GM12878 (cell line): Measurements from ENCODE around the gene ADGRL3. TPM values are rescaled to one million over a fixed set of nuclear protein-coding genes. Genes with fewer than 3 reads are reported as not detected.

ENCODE experiments used
- ATAC-seq: fragments of 200-7000 bp; cut with Tn5 transposase; 3 replicates; pipeline ENCODE4 v1.9.1; 2020; ENCODE audit warnings: mild to moderate bottlenecking, moderate library complexity
- BruUV-seq: library from RNA; stranded (reverse); fragments of 400-500 nt; replicated peaks from 2 replicates; lab custom pipeline; 2021; lab: Mats Ljungman, UMichigan
- CTCF ChIA-PET: fragments of 300-600 bp; sonication (Branson Sonifier 250); formaldehyde crosslinking; extraction: SDS; loops from one replicate; lab custom pipeline; 2021; ENCODE audit warnings: inconsistent platforms; lab: Yijun Ruan, JAX
- POLR2A ChIA-PET: fragments of 350-600 bp; formaldehyde crosslinking; extraction: SDS; loops from one replicate; lab custom pipeline; 2021; ENCODE audit warnings: inconsistent platforms; lab: Charles Lee
- RAD21 ChIA-PET: fragments of 300-600 bp; sonication (Branson Sonifier 250); formaldehyde crosslinking; loops from one replicate; lab custom pipeline; 2023; ENCODE audit warnings: antibody characterized with exemption; ENCODE audit not compliant: unreplicated experiment; lab: Charles Lee
- SMC1A ChIA-PET: fragments of 300-600 bp; sonication (Branson Sonifier 250); formaldehyde crosslinking; loops from one replicate; lab custom pipeline; 2023; ENCODE audit not compliant: unreplicated experiment, uncharacterized antibody; lab: Charles Lee
- DNase-seq: peaks from one replicate; pipeline ENCODE4 v3.0.0-alpha.2; 2011; ENCODE audit warnings: low read depth, low spot score
- FAIRE-seq: peaks from 3 replicates; lab custom pipeline; 2011; peaks lifted over from hg19 to GRCh38; lab: Jason Lieb, UNC
- H2AFZ ChIP-seq: 2 replicates; pipeline ENCODE4 v1.6.0; 2011; ENCODE audit warnings: low read depth, low read length, control low read depth; ENCODE audit not compliant: control insufficient read depth
- H3K27ac ChIP-seq: 2 replicates; pipeline ENCODE4 v1.5.1; 2011; ENCODE audit warnings: control low read depth; ENCODE audit not compliant: control insufficient read depth, insufficient read depth
- H3K27me3 ChIP-seq, 2 experiments: replicated peaks in 1 of 2; 2 replicates each; pipeline versions ENCODE4 v1.6.0 to v1.6.1; 2011; ENCODE audit warnings: low read length in 1 of 2; ENCODE audit not compliant: control insufficient read depth in 2 of 2, insufficient read depth in 2 of 2
- H3K36me3 ChIP-seq, 2 experiments: 2 replicates each; pipeline ENCODE4 v1.5.1; 2011; ENCODE audit warnings: low read length in 1 of 2; ENCODE audit not compliant: control insufficient read depth in 2 of 2, insufficient read depth in 2 of 2
- H3K4me1 ChIP-seq: 2 replicates; pipeline ENCODE4 v1.6.1; 2011; ENCODE audit warnings: mild to moderate bottlenecking, low read length, moderate library complexity, mixed read lengths; ENCODE audit not compliant: control insufficient read depth, insufficient read depth
- H3K4me2 ChIP-seq: 2 replicates; pipeline ENCODE4 v1.6.0; 2011; ENCODE audit warnings: control low read depth; ENCODE audit not compliant: control insufficient read depth, insufficient read depth
- H3K4me3 ChIP-seq: fragments of 200-600 bp; sonication (generic); 2 replicates; pipeline ENCODE4 v1.5.1; 2016
- H3K79me2 ChIP-seq: 2 replicates; pipeline ENCODE4 v1.6.0; 2011; ENCODE audit warnings: low read length; ENCODE audit not compliant: control insufficient read depth, insufficient read depth
- H3K9ac ChIP-seq: 2 replicates; pipeline ENCODE4 v1.8.0; 2011; ENCODE audit warnings: low read length, control low read depth, mixed read lengths; ENCODE audit not compliant: control insufficient read depth, insufficient read depth
- H3K9me3 ChIP-seq: replicated peaks from 3 replicates; pipeline ENCODE4 v1.5.1; 2011; ENCODE audit warnings: mild to moderate bottlenecking, low read length; ENCODE audit not compliant: control insufficient read depth, insufficient read depth
- H4K20me1 ChIP-seq: 2 replicates; pipeline ENCODE4 v1.6.0; 2011; ENCODE audit not compliant: control insufficient read depth, insufficient read depth
- BACH1 ChIP-seq: fragments of 450-650 bp; IDR thresholded peaks from 2 replicates; pipeline ENCODE4 v1.6.1; 2017; ENCODE audit warnings: mild to moderate bottlenecking, borderline replicate concordance
- E4F1 ChIP-seq: fragments of 450-650 bp; IDR thresholded peaks from 2 replicates; pipeline ENCODE4 v1.6.1; 2018; ENCODE audit warnings: borderline replicate concordance, mild to moderate bottlenecking; ENCODE audit not compliant: partially characterized antibody
- NFIC ChIP-seq: IDR thresholded peaks from 2 replicates; pipeline ENCODE4 v1.6.1; 2012; ENCODE audit warnings: low read depth, mild to moderate bottlenecking, inconsistent platforms, low read length, moderate library complexity
- PBX3 ChIP-seq: IDR thresholded peaks from 2 replicates; pipeline ENCODE4 v1.6.1; 2011; ENCODE audit warnings: mild to moderate bottlenecking, low read depth, low read length, moderate library complexity; ENCODE audit not compliant: insufficient replicate concordance
- PRDM15 ChIP-seq: fragments of 450-650 bp; formaldehyde crosslinking; IDR thresholded peaks from 2 replicates; pipeline ENCODE4 v1.4.0; 2020; ENCODE audit warnings: mild to moderate bottlenecking, moderate library complexity
- TCF3 ChIP-seq: IDR thresholded peaks from 2 replicates; pipeline ENCODE4 v1.6.1; 2012; ENCODE audit warnings: low read depth, mild to moderate bottlenecking, low read length, borderline replicate concordance; ENCODE audit not compliant: insufficient read depth
- TCF7 ChIP-seq: IDR thresholded peaks from 2 replicates; pipeline ENCODE4 v1.6.1; 2014; ENCODE audit warnings: antibody characterized with exemption, borderline replicate concordance
- ZBTB11 ChIP-seq: fragments of 450-650 bp; formaldehyde crosslinking; IDR thresholded peaks from 2 replicates; pipeline ENCODE4 v1.5.0; 2022; ENCODE audit warnings: mild to moderate bottlenecking, missing genetic modification characterization
- WGBS: methylation state at CpG from one replicate; pipeline ENCODE4 v1.1.6; 2016; ENCODE audit warnings: low lambda C conversion rate; ENCODE audit not compliant: insufficient replicate concordance, insufficient coverage; ENCODE audit errors: missing lambda C conversion rate; 5-methylcytosine and 5-hydroxymethylcytosine counted together
- in situ Hi-C: fragments of 300-500 bp; cut with MboI; formaldehyde crosslinking; loops from 9 replicates; pipeline ENCODE4 v1.14.3; 2018; ENCODE audit warnings: mixed read lengths
- intact Hi-C: fragments of 100-400 bp; cut with micrococcal nuclease; formaldehyde crosslinking; loops from one replicate; pipeline ENCODE4 v1.14.2; 2022; ENCODE audit not compliant: unreplicated experiment
- polyA plus RNA-seq, 11 experiments: library from polyadenylated mRNA; depleted of rRNA in 4 of 11; unstranded in 6 of 11; stranded (reverse) in 5 of 11; fragments of >200 nt; fragmentation: Nextera tagmentation in 4 of 11; fragmentation: Illumina TruSeq in 1 of 11; extraction: Ambion mirVana in 4 of 11; extraction: Trizol in 1 of 11; gene quantifications; 1 replicate in 1 of 11; 2 replicates in 10 of 11; pipeline versions ENCODE4 v1.2.1 to v1.2.3, GENCODE V29; 2011 to 2016; ENCODE audit warnings: inconsistent platforms in 2 of 11, missing spikeins in 2 of 11, low read depth in 1 of 11
- total RNA-seq, 4 experiments: library from RNA; depleted of rRNA in 3 of 4; stranded (reverse); fragments of >200 nt in 3 of 4; fragmentation: Illumina TruSeq in 1 of 4; extraction: Trizol in 1 of 4; gene quantifications; 2 replicates each; pipeline versions ENCODE4 v1.2.1 to v1.2.3, GENCODE V29; 2013 to 2021

ADGRL3 gene
- total and polyA plus RNA-seq, 10 of the 15 experiments (the other 5 are each of a cell fraction or from before 2014, with no cell fraction given) = 1.1 TPM; not detected in 9

GRCh38 chr4:61427818-61428495, 227.8 kb downstream of the ADGRL3 start:
- Histone ChIP-seq H3K4me1 (no peaks in the 10 kb centered on the region), H3K27me3 (no peaks in the 10 kb centered on the region), H3K9ac (no peak overlapping the region), H3K4me3 (no peak overlapping the region), H3K36me3 (no peaks in the 10 kb centered on the region), H3K27ac (no peak overlapping the region), H4K20me1 (no peaks in the 10 kb centered on the region), H3K9me3 (no peaks in the 10 kb centered on the region), H2AFZ (no peak overlapping the region), H3K4me2 (no peak overlapping the region), H3K79me2 (no peaks in the 10 kb centered on the region)
- ChIA-PET SMC1A (interaction anchor here (1.1 kb wide), 1 partner anchor 11 kb away, joined by 3 read pairs; no protein-coding TSS in a partner anchor), POLR2A (no interaction called here), CTCF (no interaction called here), RAD21 (no interaction called here)
- FAIRE-seq (no peak), ATAC-seq (no peak), DNase-seq (no peak)
- intact Hi-C loops = no loop called here
- in situ Hi-C loops = no loop called here
- no TSS peak for BruUV-seq
- TF ChIP-seq BACH1 (no peak), NFIC (no peak), TCF3 (no peak), PRDM15 (no peak), TCF7 (no peak), E4F1 (no peak), ZBTB11 (no peak), PBX3 (no peak)
- WGBS = 22% methylated on average over 12 of the region's 12 CpGs
